ENCODE measurements around the gene BRD7. TPM values are rescaled to one million over a fixed set of nuclear protein-coding genes. Genes with fewer than 3 reads are reported as not detected.
A peak's percentile ranks its signal among the peaks of the same experiment; 100 is the strongest.

The BRD7 gene
- total RNA-seq, 1 donor = 15.6 TPM

DNA sequence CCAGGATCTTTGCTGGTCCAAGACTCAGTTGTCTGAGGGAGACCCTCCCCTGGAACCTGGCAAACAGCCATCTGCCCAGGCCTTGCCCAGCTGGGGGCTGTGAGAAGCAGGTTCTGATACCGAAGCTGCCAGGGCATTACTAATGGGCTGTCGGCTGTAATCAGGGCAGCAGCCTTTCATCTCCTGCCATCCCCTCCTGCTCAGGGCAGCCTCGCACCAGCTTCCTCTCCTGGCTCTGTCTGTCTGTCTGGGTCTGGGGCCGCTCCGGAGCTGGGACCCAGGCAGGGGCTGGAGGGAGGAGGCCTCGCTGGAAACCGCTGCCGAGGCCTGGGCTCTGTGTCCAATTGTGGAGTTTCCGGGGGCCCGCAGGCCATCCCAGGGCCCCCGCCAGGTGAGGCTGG, 21.6 kb upstream of the BRD7 start:
- no peak for DNase-seq (ENCODE audit: low read depth in 2 of 3, low spot score in 2 of 3)

DNA sequence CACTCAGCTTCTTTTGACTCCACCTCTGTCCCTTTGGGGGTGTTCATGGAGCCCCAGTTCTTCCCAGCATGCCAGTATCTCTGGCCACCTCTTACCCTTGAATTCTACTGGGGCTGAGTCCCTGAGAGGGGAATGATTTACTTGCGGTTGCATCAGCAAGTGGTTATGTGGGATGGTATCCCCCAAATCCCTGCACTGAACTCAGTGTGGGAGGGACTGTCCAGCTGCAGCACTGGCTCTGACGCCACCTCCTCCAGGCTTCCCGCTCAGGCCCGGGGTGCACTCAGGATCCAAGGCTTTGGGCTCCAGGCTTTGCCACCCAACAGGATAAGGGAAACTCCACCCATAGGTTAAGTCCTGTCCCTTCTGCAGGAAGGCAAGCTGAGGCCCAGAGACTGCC, 21.1 kb upstream of the BRD7 start:
- no peak for DNase-seq (ENCODE audit: low read depth in 2 of 3, low spot score in 2 of 3)

DNA sequence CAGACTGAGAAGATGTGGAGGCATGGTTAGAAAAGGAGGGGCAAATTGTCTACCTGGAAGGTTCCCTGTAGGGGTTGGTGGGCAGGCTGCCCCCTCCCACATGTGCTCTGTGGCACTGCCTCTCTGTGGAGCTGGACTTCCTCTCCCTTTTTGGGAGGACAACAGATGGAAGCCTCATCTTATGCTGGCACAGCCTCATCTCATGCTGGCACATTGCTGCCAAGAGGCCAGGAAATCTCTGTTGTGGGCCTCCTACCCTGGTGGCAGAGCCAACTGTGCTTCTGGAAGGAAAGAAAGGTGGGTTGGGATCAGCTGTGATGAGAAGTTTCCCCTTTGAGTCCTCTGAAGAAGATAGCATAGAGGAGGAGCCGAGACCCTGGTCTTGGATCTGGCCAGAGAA, 19.7 kb upstream of the BRD7 start:
- DNase-seq (ENCODE audit: low read depth in 2 of 3, low spot score in 2 of 3) = no peak

DNA sequence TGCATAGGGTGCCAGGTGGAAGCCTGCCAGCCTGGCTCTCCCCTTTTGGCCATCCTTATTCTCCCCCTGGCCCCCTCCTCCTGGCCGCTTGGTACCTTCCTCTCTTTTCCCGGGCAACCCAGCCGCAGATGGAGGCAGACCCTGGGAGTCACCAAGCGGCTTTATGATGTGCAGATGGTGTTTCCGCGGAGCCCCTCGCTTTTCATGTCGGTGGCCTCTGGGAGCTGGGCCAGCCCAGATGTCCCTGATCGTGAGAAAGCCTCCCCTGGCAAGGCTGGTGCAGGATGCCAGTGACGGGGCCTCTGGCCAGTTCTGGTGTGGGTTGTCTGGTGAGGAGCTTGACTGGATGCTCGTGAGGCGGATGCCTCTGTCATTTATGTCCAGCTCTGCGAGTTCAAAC, 18.0 kb upstream of the BRD7 start:
- no peak for DNase-seq (ENCODE audit: low read depth in 2 of 3, low spot score in 2 of 3)

DNA sequence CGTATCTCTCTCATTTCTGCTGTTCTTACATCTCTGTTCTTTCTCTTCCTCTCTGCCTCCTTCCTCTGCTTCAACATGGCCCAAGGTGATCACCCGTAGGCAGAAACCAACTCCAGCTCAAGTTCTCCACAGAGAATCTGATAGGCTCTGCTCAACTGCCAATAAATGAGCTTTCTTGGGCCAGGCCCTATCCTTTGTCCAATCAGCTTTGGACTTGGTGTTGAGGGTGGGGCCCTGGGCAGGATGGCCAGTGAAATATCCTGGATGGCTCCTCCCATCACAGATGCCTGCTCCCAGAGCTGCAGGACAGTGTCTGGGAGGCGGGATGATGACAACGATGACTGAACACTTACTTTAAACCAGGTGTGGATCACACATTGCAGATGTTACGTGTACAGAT, 17.4 kb upstream of the BRD7 start:
- no peak for DNase-seq (ENCODE audit: low read depth in 2 of 3, low spot score in 2 of 3)

DNA sequence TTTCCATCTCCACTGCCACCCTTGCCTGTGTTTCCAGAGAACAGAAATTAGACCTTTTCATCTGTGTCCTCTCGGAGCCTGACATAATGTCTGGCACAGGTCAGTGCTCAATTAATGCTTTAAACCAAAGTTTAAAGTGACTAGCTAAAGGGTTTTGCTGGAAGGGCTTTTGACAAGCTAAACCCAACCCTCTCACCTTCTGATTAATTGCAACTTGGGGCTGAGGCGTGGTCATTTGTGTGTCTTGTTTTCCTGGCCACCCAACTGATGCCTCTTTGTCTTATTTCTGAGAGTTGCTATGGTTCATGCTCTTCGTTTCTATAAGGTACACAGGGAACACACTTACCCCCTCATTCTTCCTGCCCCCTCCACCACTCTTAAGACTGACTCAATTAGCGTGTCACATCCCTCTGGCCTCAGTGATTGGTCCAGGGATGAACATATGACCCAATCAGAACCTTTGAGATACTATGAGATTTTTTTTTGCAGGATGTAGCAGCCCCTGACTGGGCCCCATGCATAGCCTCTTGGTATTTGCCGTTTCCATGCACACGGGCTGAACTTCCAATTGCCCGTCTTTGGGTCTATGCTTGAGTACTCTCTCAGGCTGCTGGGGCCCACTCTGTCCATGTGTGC, 15.8 kb upstream of the BRD7 start:
- no peak for DNase-seq (ENCODE audit: low read depth in 2 of 3, low spot score in 2 of 3)

DNA sequence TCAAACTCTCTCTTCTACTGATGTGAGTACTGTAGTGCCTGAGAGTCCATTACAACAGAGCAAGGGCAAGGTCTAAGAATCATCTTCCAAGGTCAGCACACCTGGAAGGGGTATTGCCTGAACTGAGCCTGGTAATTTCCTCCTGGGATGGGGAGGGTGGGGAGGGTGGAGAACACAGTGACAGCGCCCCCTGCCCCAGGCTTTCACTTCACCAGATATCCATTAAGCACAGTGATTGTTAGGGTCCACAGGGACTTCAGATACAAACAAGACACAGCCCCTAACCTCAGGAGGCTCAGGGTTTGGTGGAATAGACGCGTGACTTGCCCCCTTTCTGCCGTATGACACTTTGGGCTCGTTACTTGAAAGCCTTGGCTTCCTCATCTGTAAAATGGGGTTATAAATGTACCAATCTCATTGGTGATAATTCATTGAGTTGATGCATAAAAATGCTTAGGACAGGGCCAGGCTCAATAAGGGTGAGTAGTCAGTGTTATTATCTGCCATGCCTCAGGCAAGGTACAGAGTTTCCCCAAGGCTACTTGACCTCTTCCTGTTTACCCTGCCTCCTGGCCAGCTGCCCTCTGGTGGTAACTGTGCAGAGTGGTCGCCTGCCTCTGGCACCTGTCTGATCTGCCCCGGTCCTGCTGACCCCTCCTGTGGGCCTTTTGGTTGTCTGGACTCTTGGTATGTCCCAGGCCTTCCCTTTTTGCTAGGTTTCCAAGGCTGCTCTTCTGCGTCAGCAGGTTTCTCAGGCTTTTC, 13.1 kb upstream of the BRD7 start:
- no peak for DNase-seq (ENCODE audit: low read depth in 2 of 3, low spot score in 2 of 3)

DNA sequence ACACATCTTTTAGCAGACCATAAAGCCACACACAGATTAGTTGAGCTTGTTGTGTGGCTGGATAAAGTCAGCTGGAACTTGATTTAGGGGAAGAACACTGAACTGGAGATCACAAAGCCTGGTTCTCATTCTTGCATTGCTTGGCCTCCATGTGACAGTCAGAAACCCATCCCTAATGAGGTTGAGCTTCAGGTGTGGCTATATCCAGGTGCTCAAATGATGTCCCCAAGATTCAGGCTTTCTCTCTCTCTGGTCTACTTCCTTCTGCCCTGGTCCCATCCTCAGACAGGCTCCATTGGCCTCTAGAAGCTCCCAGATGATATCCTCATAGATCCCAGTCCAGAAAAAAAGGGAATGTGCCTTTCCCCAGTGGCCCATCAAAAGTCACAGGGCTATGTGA, 9.6 kb upstream of the BRD7 start:
- DNase-seq (ENCODE audit: low read depth in 2 of 3, low spot score in 2 of 3) = no peak

DNA sequence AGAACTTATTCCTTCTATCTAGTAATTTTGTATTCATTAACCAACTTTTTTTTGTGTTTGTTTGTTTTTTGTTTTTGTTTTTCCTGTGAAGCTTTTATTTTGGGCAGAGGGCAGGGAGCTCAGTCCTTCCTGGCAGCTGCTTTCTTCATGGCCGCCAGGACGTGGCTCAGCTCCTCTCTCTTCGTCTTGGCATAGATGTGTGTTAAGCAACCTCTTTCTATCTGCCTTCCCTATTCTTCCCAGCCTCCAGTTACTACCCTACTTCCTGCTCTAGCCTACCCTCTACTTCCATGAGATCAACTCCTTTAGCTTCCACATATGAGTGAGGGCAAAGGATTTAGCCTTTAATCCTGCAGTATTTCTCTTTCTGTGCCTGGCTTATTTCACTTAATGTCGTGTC, 8.2 kb upstream of the BRD7 start:
- no peak for DNase-seq (ENCODE audit: low read depth in 2 of 3, low spot score in 2 of 3)

DNA sequence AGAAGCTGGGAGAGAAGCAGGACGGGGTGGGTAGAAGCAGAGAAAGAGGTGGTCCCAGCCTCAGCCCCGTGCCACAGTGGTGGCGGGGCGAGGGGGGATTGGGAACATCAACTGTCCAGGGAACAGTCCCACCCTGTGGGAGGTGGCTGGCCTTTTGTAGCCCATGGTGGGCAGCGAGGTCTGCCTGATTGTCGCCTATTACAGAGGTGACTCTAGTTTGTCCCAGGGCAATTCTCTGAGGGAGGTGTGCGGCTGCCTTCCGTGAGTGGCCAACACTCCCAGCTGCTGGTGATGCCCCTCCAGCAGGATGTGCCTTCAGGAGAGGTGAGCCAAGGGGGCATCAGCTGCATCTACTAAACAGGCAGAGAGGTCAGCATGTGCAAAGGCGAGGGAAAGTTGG, 5.0 kb upstream of the BRD7 start:
- no peak for DNase-seq (ENCODE audit: low read depth in 2 of 3, low spot score in 2 of 3)

DNA sequence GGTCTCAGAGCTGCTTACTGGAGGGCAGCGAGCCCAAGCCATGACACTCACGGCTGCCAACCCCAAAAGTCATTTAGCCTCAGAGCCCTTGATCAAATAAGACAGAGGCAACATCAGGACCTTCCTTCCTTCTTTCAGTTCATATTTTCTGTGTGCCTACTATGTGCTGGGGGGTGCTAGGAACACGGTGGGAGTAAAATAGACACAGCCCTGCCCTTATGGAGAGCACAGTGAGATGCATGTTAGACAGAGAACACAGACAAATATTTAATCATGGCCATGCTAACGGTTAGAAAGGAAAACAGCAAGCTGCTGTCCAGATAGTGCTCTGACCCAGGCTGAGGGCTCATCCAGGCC, 4.5 kb upstream of the BRD7 start:
- DNase-seq (ENCODE audit: low read depth in 2 of 3, low spot score in 2 of 3) = no peak

DNA sequence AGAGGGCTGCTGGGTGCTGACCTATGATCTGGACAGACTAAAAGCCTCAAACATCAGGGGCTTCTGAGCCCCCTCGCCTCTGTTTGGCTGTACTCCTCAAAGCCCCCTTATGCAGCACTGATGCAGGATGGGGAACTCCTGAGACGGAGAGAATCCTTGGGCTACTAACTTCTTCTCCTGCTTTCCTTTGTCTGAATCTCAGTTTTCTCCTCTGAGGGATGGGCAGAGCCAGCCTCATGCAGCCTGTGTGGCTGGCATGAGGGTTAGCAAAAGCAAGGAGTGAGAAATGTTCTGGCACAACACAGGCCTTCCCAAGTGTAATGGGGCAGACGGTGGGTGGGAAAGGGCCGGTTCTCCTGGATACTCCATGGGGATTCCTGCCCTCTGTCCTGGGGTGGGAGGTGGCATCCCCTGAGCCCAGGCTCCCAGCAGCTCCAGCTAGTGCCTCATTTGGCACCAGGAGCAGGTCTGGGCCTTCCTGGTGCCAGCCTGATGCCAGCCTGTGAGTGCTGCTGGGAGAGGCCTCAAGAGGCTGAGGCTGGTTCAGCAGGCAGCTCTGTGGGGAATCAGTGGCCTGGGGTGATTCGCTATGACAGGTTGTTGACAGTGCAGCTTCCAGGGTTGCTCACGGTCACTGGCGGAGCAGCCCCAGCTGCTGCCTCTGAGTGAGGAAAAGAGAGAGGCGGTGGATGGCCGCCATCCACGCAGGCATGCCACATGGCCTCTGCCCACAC, 4.0 kb upstream of the BRD7 start:
- no peak for DNase-seq (ENCODE audit: low read depth in 2 of 3, low spot score in 2 of 3)

DNA sequence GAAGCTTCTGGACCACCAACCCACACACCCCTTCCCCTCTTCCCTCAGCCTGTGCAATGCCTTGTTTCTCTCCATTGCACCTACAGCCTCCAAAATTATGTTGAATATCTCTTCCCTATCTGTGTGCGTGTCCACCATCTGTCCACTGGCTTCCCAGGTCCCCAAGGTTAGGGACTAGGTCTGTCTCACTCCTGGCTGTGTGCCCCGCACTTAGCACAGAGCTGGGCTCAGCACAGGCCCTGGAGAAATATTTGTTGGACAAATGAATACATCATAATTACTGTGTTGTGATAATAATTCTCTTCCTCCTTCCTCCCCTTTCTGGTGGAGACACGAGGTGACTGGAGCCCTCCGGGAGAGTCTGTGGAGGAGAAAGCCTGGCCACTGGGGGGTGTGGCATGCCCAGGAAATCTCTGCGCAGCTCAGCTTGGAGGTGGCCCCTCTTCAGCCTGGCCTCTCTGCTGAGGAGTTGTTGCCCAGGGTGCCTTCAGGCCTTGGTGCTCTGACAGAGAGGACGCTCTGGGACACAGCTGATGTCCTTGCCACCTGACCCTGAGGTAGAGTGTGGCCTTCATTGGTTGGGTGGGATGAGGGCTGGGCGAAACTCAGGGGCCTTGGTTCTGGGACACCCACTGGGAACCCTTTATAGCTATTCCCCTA, 3.3 kb upstream of the BRD7 start:
- no peak for DNase-seq (ENCODE audit: low read depth in 2 of 3, low spot score in 2 of 3)

DNA sequence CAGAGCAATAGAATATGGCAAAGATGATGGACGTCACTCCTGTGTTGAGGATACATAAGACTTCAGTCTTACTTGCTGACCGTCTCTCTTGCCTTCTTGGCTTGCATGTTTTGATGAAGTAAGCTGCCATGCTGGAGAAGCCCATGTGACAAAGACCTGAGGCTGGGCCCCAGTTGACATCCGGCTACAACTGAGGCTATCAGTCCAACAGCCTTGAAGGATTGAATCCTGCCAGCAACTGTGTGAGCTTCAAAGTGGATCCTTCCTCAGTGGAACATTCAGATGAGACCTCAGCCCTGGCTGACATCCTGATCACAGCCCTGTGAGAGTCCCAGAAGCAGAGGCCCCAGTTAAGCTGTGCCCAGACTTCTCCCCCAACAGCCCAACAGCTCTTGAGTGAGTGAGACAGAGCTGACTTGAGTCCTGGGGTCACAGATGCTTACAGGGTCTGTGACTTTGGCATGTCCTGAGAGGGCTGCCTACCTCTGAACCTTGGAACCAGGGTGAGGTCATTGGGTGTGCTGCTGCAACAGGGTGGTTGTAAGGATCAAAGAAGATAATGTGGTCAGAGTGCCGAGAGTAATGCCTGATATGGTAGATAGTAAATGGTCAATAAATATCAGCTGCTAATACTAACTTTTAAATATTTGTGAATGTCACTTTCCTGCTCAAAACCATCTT, 2.4 kb upstream of the BRD7 start:
- DNase-seq (ENCODE audit: low read depth in 2 of 3, low spot score in 2 of 3) = no peak

DNA sequence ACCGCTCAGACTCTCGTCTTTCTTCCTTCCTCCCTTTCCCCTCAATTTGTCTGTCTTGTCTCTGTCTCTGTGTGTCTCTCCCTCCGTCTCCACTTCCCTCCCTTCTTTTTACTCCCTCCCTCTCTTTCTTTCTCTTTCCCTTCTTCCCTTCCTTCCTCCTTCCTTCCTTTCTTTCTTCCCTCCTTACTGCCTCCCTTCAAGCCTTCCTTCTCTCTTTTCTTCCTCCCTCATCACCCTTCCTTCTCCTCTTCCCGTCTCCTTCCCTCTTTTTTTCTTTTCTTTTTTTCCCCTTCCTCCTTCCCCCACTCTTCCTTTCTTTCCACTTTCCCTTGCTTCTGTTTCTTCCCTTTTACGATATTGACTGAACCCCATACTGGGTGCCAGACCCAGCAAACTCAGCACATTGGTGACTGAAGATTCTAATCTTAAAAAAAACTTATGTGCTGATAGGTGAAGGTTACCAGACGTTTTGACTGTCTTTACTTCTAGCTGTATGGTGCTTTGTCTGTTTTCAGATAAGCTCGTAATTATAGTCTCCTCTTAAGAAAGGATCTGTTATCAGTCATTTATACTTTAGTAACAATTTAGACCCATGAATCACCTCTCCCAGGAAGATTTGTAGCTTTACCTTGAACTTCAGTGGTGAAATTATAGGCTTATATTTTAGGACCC, 481 bp upstream of the BRD7 start:
- peak in 1 of 3 donors; percentile 4 for DNase-seq (ENCODE audit: low read depth in 2 of 3, low spot score in 2 of 3)

DNA sequence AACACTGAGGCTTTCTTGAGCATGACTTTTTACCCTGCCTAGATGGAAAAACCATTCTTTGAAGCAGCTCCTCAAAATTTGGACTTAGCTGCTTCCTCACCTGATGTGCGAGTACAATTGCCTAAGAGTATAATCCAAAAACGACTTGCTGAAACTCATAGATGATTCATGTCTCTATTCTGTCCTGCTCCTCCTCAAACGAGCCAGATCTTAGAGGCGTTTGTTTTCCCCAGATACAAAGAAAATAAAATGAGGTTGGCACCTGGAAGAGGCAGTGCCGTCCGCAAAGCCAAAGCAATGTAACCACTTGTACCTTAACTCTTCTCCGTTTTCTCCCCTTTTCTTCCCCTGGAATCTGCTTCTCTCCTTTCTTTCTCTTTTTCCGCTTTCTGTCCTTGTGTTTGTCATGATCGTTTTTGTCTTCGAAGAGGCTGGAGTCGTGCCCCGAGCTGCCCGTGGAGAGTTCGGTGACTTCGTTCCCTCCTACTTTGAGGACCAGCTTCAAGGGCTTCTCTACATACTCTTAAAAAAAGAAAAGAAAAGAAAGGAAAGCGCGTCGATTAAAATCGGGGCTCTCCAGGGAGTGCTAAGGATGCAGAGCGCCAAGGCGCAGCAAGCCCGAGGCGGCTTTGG, 895 bp downstream of the BRD7 start:
- DNase-seq (ENCODE audit: low read depth in 2 of 3, low spot score in 2 of 3) = no peak

DNA sequence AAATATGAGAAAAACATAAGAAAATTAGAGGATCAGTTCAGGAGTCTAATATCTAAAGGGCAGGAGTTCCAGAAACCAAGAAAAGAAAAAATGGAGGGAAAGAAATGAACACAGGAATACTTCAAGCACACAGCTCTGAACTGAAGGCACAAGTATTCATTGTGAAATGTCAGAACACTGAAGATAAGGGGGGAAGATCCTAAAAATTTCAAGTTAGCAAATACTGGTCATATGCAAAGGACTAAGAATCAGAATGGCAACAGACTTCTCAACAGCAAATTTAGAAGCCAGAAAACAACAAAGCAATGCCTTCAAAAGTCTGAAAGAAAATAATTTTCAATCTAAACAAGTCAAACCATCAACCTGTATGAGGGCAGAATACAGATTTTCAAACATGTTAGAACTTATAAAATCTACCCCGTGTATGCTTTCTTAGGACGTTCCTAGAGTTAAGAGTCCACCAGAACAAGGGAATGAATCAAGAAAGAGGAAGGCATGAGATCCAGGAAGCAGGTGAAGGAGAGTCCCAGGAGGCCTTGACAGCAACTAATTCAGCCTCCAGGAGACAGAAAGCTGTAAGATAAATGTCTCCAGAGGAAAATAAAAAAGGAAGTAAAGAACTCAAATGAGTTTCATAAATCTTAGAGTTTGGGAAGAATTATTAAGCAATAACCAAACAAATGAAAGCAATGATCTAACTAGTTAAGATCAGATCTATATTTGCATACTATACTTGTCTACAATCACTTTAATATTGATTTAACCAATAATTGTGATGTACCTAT, 2.8 kb downstream of the BRD7 start:
- DNase-seq (ENCODE audit: low read depth in 2 of 3, low spot score in 2 of 3) = no peak

DNA sequence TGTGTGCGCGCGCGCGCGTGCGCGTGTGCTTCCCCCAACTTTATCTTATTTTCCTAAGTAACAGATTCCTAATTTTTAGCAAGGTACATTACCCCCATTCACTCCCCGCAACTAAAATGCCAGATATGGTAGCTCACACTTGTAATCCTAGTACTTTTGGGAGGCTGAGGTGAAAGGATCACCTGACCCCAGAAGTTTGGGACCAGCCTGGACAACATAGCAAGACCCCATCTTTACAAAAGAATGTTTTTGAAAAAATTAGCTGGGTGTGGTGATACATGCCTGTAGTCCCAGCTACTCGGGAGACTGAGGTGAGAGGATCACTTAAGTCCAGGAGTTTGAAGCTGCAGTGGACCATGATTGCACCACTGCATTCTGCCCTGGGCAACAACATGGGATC, 5.1 kb downstream of the BRD7 start:
- no peak for DNase-seq (ENCODE audit: low read depth in 2 of 3, low spot score in 2 of 3)

DNA sequence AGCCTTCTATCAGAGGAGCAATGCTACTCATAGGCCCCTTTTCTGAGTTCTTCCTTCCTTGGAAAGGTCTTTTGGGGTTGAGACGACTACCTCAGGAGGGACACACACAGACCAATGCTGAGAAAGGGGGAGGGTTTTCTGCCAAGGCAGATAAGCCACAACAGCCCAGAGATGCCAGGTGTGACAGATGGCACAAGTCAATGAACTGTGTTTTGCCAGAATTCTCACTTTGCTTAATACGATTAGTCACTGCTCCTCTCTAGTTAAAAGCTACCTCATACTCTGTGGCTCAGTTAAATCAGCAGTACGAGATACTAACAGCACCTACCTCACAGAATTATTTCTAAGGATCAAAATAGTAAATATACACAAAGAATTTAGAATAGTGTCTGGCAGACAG, 8.0 kb downstream of the BRD7 start:
- no peak for DNase-seq (ENCODE audit: low read depth in 2 of 3, low spot score in 2 of 3)

Measured in hematopoietic multipotent progenitor cell (in vitro differentiated cells).